ENCODE data around the gene ZMAT5.

The ZMAT5 gene

GRCh38 chr22:29704528-29705285, 62.1 kb downstream of the ZMAT5 start:
- DNase-seq, result peak; percentile 18

- DNase-seq, result no peak
Observed at GRCh38 chr22:29703569-29704195, 63.1 kb downstream of the ZMAT5 start.

DNA sequence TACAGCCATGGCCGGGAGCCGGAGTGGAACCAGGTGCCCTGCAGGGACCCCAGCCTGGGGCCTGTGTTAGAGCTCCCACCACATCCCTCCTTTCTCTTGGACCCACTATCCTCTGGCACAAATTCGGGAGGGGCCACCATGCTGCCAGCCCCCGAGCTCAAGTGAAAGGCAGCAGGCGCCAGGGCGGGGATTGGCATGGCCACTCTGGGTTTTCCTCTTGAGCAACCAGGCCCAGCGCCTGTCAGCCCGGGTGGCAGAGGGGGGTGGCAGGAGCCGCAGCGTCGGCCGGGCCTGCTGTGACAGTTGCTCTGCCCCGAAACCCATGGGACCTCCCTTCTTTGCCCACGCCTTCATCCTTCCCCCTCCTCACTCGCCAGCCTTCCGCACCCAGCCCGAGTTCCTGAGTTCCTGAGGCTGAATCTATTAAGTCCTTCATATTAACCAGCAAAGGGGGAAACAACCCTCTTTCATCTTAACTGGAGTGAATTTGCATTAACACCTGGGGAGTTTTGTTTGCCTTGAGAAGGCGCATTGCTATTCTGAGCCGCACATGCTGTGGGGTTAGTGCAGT, 63.8 kb downstream of the ZMAT5 start:
- DNase-seq, result no peak

- no peak for DNase-seq
Observed at GRCh38 chr22:29702000-29702930, 64.5 kb downstream of the ZMAT5 start.

DNA sequence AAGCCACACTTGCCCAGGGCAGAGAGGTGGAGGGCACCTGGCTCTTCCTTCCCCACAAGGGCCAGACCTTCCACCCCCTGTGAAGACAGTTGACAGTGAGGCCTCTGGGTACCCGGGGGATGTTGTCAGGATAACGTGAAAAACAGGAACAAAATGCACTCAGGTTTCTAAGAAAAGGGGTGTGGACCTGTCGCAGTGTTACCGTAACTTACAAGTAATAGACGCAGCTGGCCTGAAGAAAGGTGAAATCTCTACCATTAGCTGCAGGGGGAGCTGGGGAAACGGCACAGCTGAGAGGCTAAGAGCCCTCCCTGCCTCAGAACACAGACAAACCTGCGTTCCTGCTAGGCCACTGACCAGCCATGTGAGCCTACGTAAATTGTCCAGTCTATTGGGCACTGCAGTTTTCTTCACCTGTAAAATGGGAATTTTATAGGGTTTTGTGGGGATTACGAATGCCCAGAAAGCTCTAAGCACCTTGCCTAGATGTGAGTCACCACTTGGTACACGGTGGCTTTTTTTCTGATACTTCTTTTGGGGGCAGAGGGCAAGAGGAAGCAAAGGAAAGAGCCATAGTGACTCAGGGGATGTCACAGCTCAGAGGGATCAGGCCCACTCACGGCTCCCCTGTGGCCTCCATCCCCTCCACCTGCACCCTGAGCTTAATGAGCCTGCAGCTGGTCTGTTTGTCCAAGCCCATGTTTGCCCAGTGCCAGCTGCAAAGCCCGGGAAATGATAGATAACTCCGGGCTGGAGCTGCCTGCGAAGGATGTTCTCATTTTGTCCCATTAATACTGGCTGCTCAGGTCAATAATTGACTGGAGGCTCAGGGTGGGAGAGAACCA, 65.4 kb downstream of the ZMAT5 start:
- DNase-seq, result peak; percentile 27

- no peak for DNase-seq
Observed at GRCh38 chr22:29700900-29701154, 66.0 kb downstream of the ZMAT5 start.

DNA sequence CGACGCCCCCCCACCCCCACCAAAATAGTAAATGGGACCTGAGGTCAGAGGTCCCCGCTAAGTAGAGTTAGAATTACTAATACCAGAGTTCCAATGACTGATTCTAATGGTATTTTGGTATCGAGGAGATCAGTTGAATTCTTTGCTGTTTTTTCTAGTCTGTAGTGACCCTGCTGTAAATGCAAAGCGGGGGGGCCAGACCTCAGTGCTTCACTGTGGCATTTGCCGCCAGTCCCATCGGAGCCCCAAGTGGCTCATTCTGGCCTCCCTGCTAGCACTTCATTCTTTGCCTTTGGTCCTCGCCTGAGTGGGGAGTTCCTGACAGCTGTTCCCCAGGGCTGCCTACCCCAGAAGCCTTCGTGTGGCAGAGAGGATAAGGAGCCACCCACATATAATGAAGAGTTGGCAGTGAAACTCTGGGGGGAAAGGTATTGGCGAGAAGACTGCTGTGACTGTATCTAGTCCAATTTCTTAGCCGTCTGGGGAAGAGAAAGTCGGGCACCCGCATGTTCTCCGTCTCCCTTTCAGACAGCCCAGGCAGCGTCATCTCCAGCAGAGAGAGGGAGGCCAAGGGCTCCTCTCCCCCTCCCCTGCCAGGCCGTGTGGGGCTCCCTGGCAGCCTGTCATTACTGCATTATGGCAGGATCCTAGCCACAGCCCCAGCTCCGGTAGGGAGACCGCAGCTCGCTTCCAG, 66.5 kb downstream of the ZMAT5 start:
- no peak for DNase-seq

- DNase-seq, result no peak
Observed at GRCh38 chr22:29697853-29698598, 68.8 kb downstream of the ZMAT5 start.

DNA sequence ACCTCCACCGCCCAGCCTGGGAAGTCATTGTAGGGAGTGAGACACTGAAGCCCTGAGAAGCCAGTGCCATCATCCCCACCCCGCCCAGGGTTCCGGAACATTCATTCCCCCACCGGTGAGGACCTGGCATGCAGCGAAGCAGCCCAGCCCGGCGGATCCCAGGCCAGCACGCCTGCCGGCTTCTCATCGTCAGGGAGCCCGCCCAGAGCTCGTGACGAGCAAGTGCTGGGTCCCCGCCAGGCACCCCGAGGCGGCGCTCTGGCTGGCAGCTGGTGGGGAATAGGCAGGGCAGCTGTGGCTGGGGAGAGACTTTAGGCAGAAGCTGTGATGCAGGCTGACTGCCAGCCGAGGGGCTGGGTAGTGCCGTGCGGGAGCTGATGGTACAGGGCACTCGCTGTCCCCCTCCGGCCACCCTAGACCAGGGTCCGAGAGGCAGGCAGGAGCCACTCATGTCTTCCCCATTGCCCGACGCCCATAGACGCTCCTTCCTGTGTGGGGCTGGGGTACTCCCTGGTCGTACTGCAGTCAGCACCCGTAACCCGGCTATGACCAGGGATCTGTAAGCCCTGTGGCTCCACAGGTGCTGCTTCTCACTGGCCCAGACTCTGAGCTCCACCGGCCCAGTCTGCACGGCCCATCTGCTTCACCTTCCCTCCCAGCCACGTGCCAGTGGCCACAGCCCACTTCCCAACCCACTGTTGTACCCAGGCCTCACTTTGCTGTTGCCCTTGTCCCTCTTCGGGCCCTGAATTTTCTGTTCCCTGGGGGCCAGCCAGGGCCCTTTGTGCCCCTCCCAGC, 71.5 kb downstream of the ZMAT5 start:
- no peak for DNase-seq

- DNase-seq, result no peak
Observed at GRCh38 chr22:29693671-29694070, 73.1 kb downstream of the ZMAT5 start.

DNA sequence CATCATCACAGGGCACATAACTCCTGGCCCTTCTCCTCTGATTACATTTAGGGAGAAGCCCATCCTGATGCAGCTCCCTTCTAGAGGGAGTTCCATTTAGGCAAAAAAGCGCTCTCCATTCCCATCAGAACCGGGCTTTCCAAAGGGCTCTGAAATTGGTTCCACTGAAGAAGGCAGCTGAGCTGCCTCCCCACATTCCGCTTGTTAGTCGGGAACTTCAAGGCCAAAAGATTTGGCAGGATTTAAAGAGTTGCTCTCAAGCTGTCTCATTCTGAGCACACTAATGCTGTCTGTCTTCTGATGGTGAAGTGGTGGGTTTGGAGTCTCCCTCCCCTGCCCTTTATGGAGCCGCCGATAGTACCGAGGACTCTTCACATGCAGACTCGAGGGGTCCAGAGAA, 73.6 kb downstream of the ZMAT5 start:
- no peak for DNase-seq

- DNase-seq, result no peak
Observed at GRCh38 chr22:29692327-29692640, 74.5 kb downstream of the ZMAT5 start.

- no peak for DNase-seq
Observed at GRCh38 chr22:29691636-29692326, 75.0 kb downstream of the ZMAT5 start.

DNA sequence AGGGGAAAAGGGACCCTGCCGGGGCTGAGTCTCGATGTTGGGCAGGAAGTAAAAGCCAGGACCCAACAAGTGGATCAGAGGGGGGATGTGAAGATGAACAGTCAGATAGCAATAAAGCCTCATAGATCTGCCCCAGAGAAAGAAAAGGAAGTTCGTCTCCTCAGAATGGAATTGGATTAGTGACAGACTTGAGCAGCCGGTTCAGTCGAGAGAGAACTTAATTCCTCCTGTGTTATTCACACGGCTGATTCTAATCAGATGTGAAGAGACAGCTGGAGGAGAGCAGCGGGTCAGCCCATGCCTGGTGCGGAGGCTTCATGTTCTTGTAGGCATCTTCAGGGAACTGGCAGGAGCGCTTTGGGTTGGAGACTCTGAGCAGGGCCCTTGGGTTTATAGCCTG, 76.3 kb downstream of the ZMAT5 start:
- DNase-seq, result no peak

DNA sequence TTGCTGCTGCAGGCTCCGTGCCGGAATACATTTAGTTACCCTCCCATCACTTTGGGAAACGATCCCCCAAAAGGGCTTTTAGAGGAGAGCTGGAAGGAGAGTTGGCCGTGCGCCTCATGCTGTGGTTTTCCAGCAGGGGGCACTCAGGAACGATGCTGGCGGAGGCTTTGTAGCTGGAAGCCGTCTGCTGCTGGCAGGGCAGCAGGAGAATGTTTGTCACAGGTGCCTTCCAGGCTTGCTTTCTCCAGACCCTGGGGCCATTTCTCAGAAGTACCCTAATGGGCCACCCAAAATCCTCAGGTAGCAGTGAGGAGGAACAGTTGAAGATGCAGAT, 77.0 kb downstream of the ZMAT5 start:
- no peak for DNase-seq

DNA sequence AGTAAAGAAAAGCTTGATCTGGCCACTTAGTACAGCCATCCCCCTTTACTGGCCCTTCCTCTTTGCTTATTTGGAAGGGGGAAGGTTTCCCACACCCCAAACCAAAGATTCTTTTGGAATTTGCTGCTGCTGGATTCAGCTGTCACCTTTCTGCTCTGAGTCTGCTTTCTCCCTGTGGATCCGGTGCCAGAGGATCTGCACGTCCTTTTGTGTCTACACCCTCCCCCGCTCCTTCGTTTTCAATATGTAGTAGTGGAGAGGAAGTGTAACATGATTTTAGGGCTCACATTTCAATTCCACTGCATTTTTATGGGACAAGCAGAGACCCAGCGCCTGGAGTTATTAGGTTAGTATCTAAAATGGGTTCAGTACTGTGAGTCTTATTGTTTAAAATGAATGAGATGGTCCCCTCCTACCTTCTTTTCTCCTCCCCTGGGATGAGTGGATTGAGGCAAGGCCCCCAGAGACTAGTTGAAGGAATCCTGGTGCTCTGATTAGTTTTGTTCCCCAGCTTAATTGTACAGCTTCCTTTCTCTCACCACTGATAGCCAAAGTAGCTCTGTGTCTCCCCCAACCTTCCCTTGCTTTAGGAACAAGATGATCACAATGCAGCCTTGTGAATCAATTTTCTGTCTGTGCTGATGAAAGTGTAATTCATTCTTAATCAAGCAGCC, 77.5 kb downstream of the ZMAT5 start:
- no peak for DNase-seq

- DNase-seq, result no peak
Observed at GRCh38 chr22:29684244-29684643, 82.6 kb downstream of the ZMAT5 start.

DNA sequence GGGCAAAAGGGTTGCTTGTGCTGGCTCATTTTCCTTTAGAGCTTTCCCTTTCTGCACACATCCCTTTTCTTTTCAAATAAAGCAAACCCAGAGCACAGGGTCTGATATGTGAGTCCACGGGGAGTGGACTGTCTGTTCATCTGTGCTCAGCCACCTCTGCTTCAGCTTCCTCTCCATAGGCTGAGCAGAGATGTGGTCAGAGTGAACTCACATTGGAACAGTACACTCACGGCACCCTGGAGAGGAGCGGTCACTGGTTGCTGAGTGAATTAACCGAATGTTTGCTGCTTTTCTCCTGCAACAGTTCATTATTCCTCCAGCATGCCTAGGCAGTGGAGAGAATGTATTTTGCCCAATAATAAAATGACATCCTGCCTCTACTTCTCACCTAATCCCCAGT, 83.3 kb downstream of the ZMAT5 start:
- no peak for DNase-seq
